Calu3 (cell line): ENCODE results near the gene RSU1. TPM values are rescaled to one million over a fixed set of nuclear protein-coding genes. Genes with fewer than 3 reads are reported as not detected.

Source experiments
- BruUV-seq: library from RNA; stranded (reverse); fragments of 400-500 nt; replicated peaks from 2 replicates; lab custom pipeline; 2021; lab: Mats Ljungman, UMichigan
- CTCF ChIA-PET: fragments of 300-600 bp; sonication (Branson Sonifier 250); formaldehyde crosslinking; loops from one replicate; lab custom pipeline; 2022; ENCODE audit warnings: antibody characterized with exemption; lab: Charles Lee
- DNase-seq: peaks from one replicate; pipeline ENCODE4 v3.0.0; 2022
- H3K27ac Mint-ChIP-seq: one replicate; pipeline ENCODE4 v1.8.0; 2022; ENCODE audit warnings: mixed read lengths; ENCODE audit not compliant: unreplicated experiment
- H3K27me3 Mint-ChIP-seq: one replicate; pipeline ENCODE4 v1.8.0; 2022; ENCODE audit warnings: mixed read lengths; ENCODE audit not compliant: unreplicated experiment
- H3K36me3 Mint-ChIP-seq: one replicate; pipeline ENCODE4 v1.8.0; 2022; ENCODE audit warnings: mild to moderate bottlenecking, moderate library complexity, mixed read lengths; ENCODE audit not compliant: insufficient read depth, unreplicated experiment
- H3K4me1 Mint-ChIP-seq: one replicate; pipeline ENCODE4 v1.8.0; 2022; ENCODE audit warnings: mild to moderate bottlenecking, low read depth, mixed read lengths; ENCODE audit not compliant: unreplicated experiment
- H3K4me3 Mint-ChIP-seq: one replicate; pipeline ENCODE4 v1.8.0; 2022; ENCODE audit warnings: mild to moderate bottlenecking, low read depth, moderate library complexity, mixed read lengths; ENCODE audit not compliant: unreplicated experiment
- H3K9me3 Mint-ChIP-seq: one replicate; pipeline ENCODE4 v1.8.0; 2022; ENCODE audit warnings: low read depth, mixed read lengths; ENCODE audit not compliant: unreplicated experiment
- intact Hi-C: fragments of 100-400 bp; cut with micrococcal nuclease; formaldehyde crosslinking; loops from one replicate; pipeline ENCODE4 v1.10.0; 2022; ENCODE audit not compliant: unreplicated experiment
- total RNA-seq: library from RNA; stranded (reverse); gene quantifications from 2 replicates; pipeline ENCODE4 v1.2.3, GENCODE V29; 2022
- TF ChIP-seq, protein P1 (sequence below): fragments of 200-600 bp; IDR thresholded peaks from one replicate; pipeline ENCODE4 v1.8.0; 2022; ENCODE audit warnings: antibody characterized with exemption; ENCODE audit not compliant: unreplicated experiment

The RSU1 gene
- total RNA-seq, 1 experiment from 2014 or later: 56.8 TPM

DNA sequence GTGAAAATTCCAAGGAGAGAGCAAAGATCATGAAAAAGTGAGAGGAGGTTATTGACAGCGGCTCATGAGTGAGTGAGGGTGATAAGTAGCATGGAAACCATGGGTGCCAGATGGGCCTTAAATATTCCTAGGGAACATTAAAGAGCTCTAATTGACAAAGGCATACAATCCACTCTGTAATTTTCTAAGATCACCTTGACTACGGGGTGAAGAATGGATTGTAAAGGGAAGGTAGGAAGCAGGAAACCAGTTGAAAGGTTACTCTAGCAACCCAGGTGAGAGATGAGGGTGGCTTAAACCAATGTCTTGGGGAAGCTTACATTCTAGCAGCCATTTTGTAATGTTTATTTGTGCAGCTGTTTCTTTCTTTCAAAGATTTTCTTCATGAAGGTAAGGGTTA, 75.7 kb downstream of the RSU1 start:
- no TSS peak for BruUV-seq
- CTCF ChIA-PET: no interaction called here

DNA sequence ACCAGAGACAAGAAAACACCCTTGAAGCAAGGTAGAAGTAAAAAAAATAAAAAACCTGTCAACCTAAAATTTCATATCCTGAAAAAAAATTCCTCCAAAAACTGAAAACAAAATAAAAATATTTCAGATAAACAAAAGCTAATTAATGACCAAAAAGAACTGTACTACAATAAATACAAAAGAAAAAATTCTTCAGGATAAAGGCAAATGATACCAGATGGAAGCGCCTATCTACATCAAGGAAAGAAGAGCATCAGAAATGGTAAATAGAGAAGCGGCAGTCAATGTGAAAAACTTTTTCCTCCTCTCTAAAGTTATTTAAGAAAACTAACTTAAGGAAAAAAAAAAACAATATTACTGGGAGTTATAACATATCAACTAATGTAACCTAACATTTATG, 79.8 kb downstream of the RSU1 start:
- Mint-ChIP-seq H3K27me3 (no peaks in the 10 kb centered on the region), H3K9me3 (peaks cover 10% of the 10 kb centered on the region), H3K27ac (no peak overlapping the region), H3K4me1 (no peaks in the 10 kb centered on the region), H3K36me3 (no peaks in the 10 kb centered on the region), H3K4me3 (no peak overlapping the region)
- intact Hi-C loops: no loop called here
- no TSS peak for BruUV-seq
- CTCF ChIA-PET: no interaction called here
- no peak for DNase-seq
- TF ChIP-seq, protein P1, sequence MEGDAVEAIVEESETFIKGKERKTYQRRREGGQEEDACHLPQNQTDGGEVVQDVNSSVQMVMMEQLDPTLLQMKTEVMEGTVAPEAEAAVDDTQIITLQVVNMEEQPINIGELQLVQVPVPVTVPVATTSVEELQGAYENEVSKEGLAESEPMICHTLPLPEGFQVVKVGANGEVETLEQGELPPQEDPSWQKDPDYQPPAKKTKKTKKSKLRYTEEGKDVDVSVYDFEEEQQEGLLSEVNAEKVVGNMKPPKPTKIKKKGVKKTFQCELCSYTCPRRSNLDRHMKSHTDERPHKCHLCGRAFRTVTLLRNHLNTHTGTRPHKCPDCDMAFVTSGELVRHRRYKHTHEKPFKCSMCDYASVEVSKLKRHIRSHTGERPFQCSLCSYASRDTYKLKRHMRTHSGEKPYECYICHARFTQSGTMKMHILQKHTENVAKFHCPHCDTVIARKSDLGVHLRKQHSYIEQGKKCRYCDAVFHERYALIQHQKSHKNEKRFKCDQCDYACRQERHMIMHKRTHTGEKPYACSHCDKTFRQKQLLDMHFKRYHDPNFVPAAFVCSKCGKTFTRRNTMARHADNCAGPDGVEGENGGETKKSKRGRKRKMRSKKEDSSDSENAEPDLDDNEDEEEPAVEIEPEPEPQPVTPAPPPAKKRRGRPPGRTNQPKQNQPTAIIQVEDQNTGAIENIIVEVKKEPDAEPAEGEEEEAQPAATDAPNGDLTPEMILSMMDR: no peak

More for the DNA sequence above, 75.7 kb downstream of the RSU1 start:
- Mint-ChIP-seq H3K36me3 (no peaks in the 10 kb centered on the region), H3K9me3 (peaks cover 5% of the 10 kb centered on the region), H3K27me3 (no peaks in the 10 kb centered on the region), H3K27ac (no peak overlapping the region), H3K4me3 (no peak overlapping the region), H3K4me1 (no peaks in the 10 kb centered on the region)
- no peak for DNase-seq
- TF ChIP-seq, protein P1: no peak
- intact Hi-C loops: no loop called here

DNA sequence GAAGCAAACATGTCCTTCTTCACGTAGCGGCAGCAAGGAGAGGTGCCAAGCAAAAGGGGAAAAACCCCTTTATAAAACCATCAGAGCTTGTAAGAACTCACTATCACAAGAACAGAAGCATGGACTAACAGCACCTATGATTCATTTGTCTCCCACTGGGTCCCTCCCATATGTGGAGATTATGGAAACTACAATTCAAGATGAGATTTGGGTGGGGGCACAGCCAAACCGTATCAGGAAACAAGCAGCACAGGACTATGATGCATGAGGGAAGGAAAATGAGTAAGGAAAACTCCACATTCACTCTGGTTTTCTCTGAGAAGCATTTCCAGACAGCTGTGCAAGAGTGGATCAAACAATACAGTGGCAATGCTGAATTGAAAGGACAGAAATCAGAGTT, 81.6 kb downstream of the RSU1 start:
- H3K9me3 Mint-ChIP-seq: peaks cover 10% of the 10 kb centered on the region
- H3K36me3 Mint-ChIP-seq: no peaks in the 10 kb centered on the region
- CTCF ChIA-PET: no interaction called here
- no peaks in the 10 kb centered on the region for H3K27me3 Mint-ChIP-seq
- BruUV-seq: no TSS peak
- TF ChIP-seq, protein P1: no peak
- no peak overlapping the region for H3K4me3 Mint-ChIP-seq
- no peak overlapping the region for H3K27ac Mint-ChIP-seq
- intact Hi-C loops: no loop called here
- no peak for DNase-seq
- no peaks in the 10 kb centered on the region for H3K4me1 Mint-ChIP-seq

DNA sequence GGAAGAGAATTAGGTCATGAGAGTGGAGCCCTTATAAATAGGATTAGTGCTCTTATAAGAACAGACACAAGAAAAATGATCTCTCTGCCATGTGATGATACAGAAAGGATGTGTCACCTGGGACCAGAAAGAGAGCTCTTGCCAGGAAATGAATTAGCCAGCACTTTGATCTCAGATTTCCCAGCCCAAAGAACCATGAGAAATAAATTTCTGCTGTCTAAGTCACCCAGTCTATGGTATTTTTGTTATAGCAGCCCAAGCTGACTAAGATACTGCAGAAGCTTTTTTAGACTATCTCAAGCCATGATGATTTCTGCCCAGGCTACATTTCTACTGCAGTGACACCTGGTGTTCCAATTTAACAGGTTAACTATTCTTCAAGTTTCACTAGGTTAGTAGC, 84.8 kb downstream of the RSU1 start:
- TF ChIP-seq, protein P1: no peak
- no peaks in the 10 kb centered on the region for H3K27me3 Mint-ChIP-seq
- intact Hi-C loops: no loop called here
- CTCF ChIA-PET: interaction anchor here (0.6 kb wide), 2 partner anchors 181 kb away, joined by 3 to 4 read pairs; no protein-coding TSS in a partner anchor
- no peaks in the 10 kb centered on the region for H3K4me1 Mint-ChIP-seq
- H3K36me3 Mint-ChIP-seq: no peaks in the 10 kb centered on the region
- H3K9me3 Mint-ChIP-seq: peaks cover 14% of the 10 kb centered on the region
- no TSS peak for BruUV-seq
- H3K27ac Mint-ChIP-seq: no peak overlapping the region
- H3K4me3 Mint-ChIP-seq: no peak overlapping the region
- DNase-seq: no peak
